ENCODE results near the gene LGR6. TPM values are rescaled to one million over a fixed set of nuclear protein-coding genes. Genes with fewer than 3 reads are reported as not detected.

LGR6 gene
- total RNA-seq, 1 experiment from 2014 or later = 0.26 TPM

GRCh38 chr1:202223121-202223860, 29.7 kb downstream of the LGR6 start:
- no TSS peak for BruUV-seq (replicated peaks)
- no peaks in the 10 kb centered on the region for H4K20me1 ChIP-seq (ENCODE audit: low read length)
- no peaks in the 10 kb centered on the region for H3F3A ChIP-seq (ENCODE audit: low read length, unreplicated experiment)
- no peaks in the 10 kb centered on the region for H3K9me3 ChIP-seq (ENCODE audit: low read length)
- TF ChIP-seq EZH2 (IDR thresholded peaks at IDR 0.05; ENCODE audit: low read length, unreplicated experiment) (no peak), CTCF (conservative IDR thresholded peaks at IDR 0.05; ENCODE audit: low read depth, low read length) (no peak), EZH2phosphoT487 (IDR thresholded peaks at IDR 0.05; ENCODE audit: borderline replicate concordance, low read length) (no peak)
- ChIA-PET POLR2A (ENCODE audit: unreplicated experiment) (no interaction called here), CTCF (no interaction called here)
- peaks cover 8% of the 10 kb centered on the region for H3K4me1 ChIP-seq (ENCODE audit: insufficient read depth, low read length)
- ATAC-seq (no peak), DNase-seq (no peak)
- H3K4me2 ChIP-seq (ENCODE audit: low read length) = no peak overlapping the region
- H3K79me2 ChIP-seq (ENCODE audit: low read length) = no peaks in the 10 kb centered on the region
- intact Hi-C loops (cut with micrococcal nuclease) = no loop called here
- no peaks in the 10 kb centered on the region for H3K9me2 ChIP-seq (replicated peaks; ENCODE audit: low read length)
- H3K4me3 ChIP-seq (ENCODE audit: low read length) = no peak overlapping the region
- H2AFZ ChIP-seq (ENCODE audit: low read length) = no peak overlapping the region
- H3K27me3 ChIP-seq (ENCODE audit: low read length) = no peaks in the 10 kb centered on the region
- no peak overlapping the region for H3K27ac ChIP-seq (ENCODE audit: low read length)
- no peak overlapping the region for H3K9ac ChIP-seq (ENCODE audit: low read length)
- no peaks in the 10 kb centered on the region for H3K36me3 ChIP-seq (ENCODE audit: low read depth, low read length)

GRCh38 chr1:202224453-202224852, 30.9 kb downstream of the LGR6 start:
- no TSS peak for BruUV-seq (replicated peaks)
- no peak for DNase-seq
- H3K4me1 ChIP-seq (ENCODE audit: insufficient read depth, low read length) = peaks cover 8% of the 10 kb centered on the region
- H3K36me3 ChIP-seq (ENCODE audit: low read depth, low read length) = no peaks in the 10 kb centered on the region
- no peak overlapping the region for H3K9ac ChIP-seq (ENCODE audit: low read length)
- H3K4me3 ChIP-seq (ENCODE audit: low read length) = no peak overlapping the region
- H3K9me3 ChIP-seq (ENCODE audit: low read length) = no peaks in the 10 kb centered on the region
- H3F3A ChIP-seq (ENCODE audit: low read length, unreplicated experiment) = no peaks in the 10 kb centered on the region
- H3K79me2 ChIP-seq (ENCODE audit: low read length) = no peaks in the 10 kb centered on the region
- H3K27ac ChIP-seq (ENCODE audit: low read length) = no peak overlapping the region
- H3K9me2 ChIP-seq (replicated peaks; ENCODE audit: low read length) = no peaks in the 10 kb centered on the region
- ChIA-PET CTCF (no interaction called here), POLR2A (ENCODE audit: unreplicated experiment) (no interaction called here)
- H3K27me3 ChIP-seq (ENCODE audit: low read length) = no peaks in the 10 kb centered on the region
- no peak for ATAC-seq
- no peak overlapping the region for H2AFZ ChIP-seq (ENCODE audit: low read length)
- H3K4me2 ChIP-seq (ENCODE audit: low read length) = no peak overlapping the region
- TF ChIP-seq EZH2phosphoT487 (IDR thresholded peaks at IDR 0.05; ENCODE audit: borderline replicate concordance, low read length) = no peak
- TF ChIP-seq CTCF (conservative IDR thresholded peaks at IDR 0.05; ENCODE audit: low read depth, low read length) = no peak
- no peak for TF ChIP-seq EZH2 (IDR thresholded peaks at IDR 0.05; ENCODE audit: low read length, unreplicated experiment)
- H4K20me1 ChIP-seq (ENCODE audit: low read length) = no peaks in the 10 kb centered on the region
- intact Hi-C loops (cut with micrococcal nuclease) = no loop called here

- no peak overlapping the region for H3K4me3 ChIP-seq (ENCODE audit: low read length)
- H3K79me2 ChIP-seq (ENCODE audit: low read length) = no peaks in the 10 kb centered on the region
- no peak for TF ChIP-seq EZH2phosphoT487 (IDR thresholded peaks at IDR 0.05; ENCODE audit: borderline replicate concordance, low read length)
- no peak for TF ChIP-seq CTCF (conservative IDR thresholded peaks at IDR 0.05; ENCODE audit: low read depth, low read length)
- TF ChIP-seq EZH2 (IDR thresholded peaks at IDR 0.05; ENCODE audit: low read length, unreplicated experiment) = no peak
- H3F3A ChIP-seq (ENCODE audit: low read length, unreplicated experiment) = no peaks in the 10 kb centered on the region
- no peaks in the 10 kb centered on the region for H3K9me3 ChIP-seq (ENCODE audit: low read length)
- ChIA-PET POLR2A (ENCODE audit: unreplicated experiment) (no interaction called here), CTCF (no interaction called here)
- DNase-seq (no peak), ATAC-seq (no peak)
- H3K27ac ChIP-seq (ENCODE audit: low read length) = no peak overlapping the region
- no peaks in the 10 kb centered on the region for H4K20me1 ChIP-seq (ENCODE audit: low read length)
- no peaks in the 10 kb centered on the region for H3K27me3 ChIP-seq (ENCODE audit: low read length)
- H3K4me2 ChIP-seq (ENCODE audit: low read length) = no peak overlapping the region
- intact Hi-C loops (cut with micrococcal nuclease) = no loop called here
- no peak overlapping the region for H2AFZ ChIP-seq (ENCODE audit: low read length)
- BruUV-seq (replicated peaks) = no TSS peak
- no peaks in the 10 kb centered on the region for H3K36me3 ChIP-seq (ENCODE audit: low read depth, low read length)
- no peak overlapping the region for H3K9ac ChIP-seq (ENCODE audit: low read length)
- H3K9me2 ChIP-seq (replicated peaks; ENCODE audit: low read length) = no peaks in the 10 kb centered on the region
- peaks cover 8% of the 10 kb centered on the region for H3K4me1 ChIP-seq (ENCODE audit: insufficient read depth, low read length)
Measured at GRCh38 chr1:202225131-202225530, 31.5 kb downstream of the LGR6 start.

All from PC-3 (cell line).